Esophagus muscularis mucosa (tissue), 4 donors: ENCODE results near the gene NRP1. TPM values are rescaled to one million over a fixed set of nuclear protein-coding genes. Genes with fewer than 3 reads are reported as not detected.

Source experiments
- DNase-seq: peaks from one replicate; pipeline ENCODE4 v3.0.0-alpha.2; 2017; ENCODE audit errors: extremely low spot score
- H3K27ac ChIP-seq, 4 donors: fragments of 200-600 bp; sonication (generic); replicated peaks in 1 of 4; 1 replicate in 3 of 4; 2 replicates in 1 of 4; pipeline ENCODE4 v1.5.1; 2016 to 2019; ENCODE audit warnings: mild to moderate bottlenecking in 1 of 4
- H3K27me3 ChIP-seq, 4 donors: fragments of 200-600 bp; sonication (generic); one replicate each; pipeline versions ENCODE4 v1.5.1 to v1.6.0; 2016 to 2019
- H3K36me3 ChIP-seq, 4 donors: fragments of 200-600 bp; sonication (generic); one replicate each; pipeline ENCODE4 v1.5.1; 2016 to 2019
- H3K4me1 ChIP-seq, 4 donors: fragments of 200-600 bp; sonication (generic); one replicate each; pipeline ENCODE4 v1.5.1; 2016 to 2019
- H3K4me3 ChIP-seq, 4 donors: fragments of 200-600 bp; sonication (generic); 1 replicate in 2 of 4; 2 replicates in 2 of 4; pipeline ENCODE4 v1.5.1; 2016 to 2019; ENCODE audit warnings: mild to moderate bottlenecking in 4 of 4, moderate library complexity in 1 of 4
- H3K9me3 ChIP-seq, 4 donors: fragments of 200-600 bp; sonication (generic); 1 replicate in 3 of 4; 2 replicates in 1 of 4; pipeline ENCODE4 v1.5.1; 2016 to 2019
- CTCF ChIP-seq, 3 experiments: fragments of 200-600 bp in 2 of 3; fragments of 450-650 bp in 1 of 3; sonication (generic) in 2 of 3; IDR thresholded peaks; one replicate each; pipeline ENCODE4 v1.5.1; 2017 to 2019; ENCODE audit warnings: antibody characterized with exemption in 3 of 3, mild to moderate bottlenecking in 2 of 3, moderate library complexity in 1 of 3
- EP300 ChIP-seq: sonication (generic); formaldehyde crosslinking; IDR thresholded peaks from one replicate; pipeline ENCODE4 v1.6.1; 2017; ENCODE audit warnings: antibody characterized with exemption
- POLR2A ChIP-seq: fragments of 450-650 bp; IDR thresholded peaks from one replicate; pipeline ENCODE4 v1.6.1; 2017; ENCODE audit warnings: antibody characterized with exemption, moderate library complexity, mild to moderate bottlenecking, low read depth
- POLR2AphosphoS5 ChIP-seq, 2 donors: sonication (generic); formaldehyde crosslinking; IDR thresholded peaks; one replicate each; pipeline ENCODE4 v1.6.1; 2017; ENCODE audit warnings: antibody characterized with exemption in 2 of 2
- WGBS: methylation state at CpG from one replicate; pipeline ENCODE4 v1.1.5; 2018; 5-methylcytosine and 5-hydroxymethylcytosine counted together
- intact Hi-C: fragments of 100-400 bp; cut with DNase I; formaldehyde crosslinking; loops from one replicate; pipeline ENCODE4 v1.15.1; 2023
- total RNA-seq, 4 donors: library from RNA; depleted of rRNA; stranded (reverse); fragments of >200 nt; gene quantifications; one replicate each; pipeline versions ENCODE4 v1.1.0 to v1.2.1, GENCODE V29; 2016

Gene NRP1
- total RNA-seq, 4 donors from 2014 or later: 36.5 to 64.4 (median 54.1) TPM

- Histone ChIP-seq H3K27me3 (no peaks in the 10 kb centered on the region), H3K9me3 (peaks cover 0 to 10% (median 9%) of the 10 kb centered on the region in 4 donors), H3K4me3 (no peak overlapping the region), H3K4me1 (no peaks in the 10 kb centered on the region), H3K36me3 (no peaks in the 10 kb centered on the region), H3K27ac (no peak overlapping the region)
- TF ChIP-seq CTCF (IDR thresholded peaks at IDR 0.05) (no peak), POLR2AphosphoS5 (IDR thresholded peaks at IDR 0.05) (no peak), POLR2A (no peak)
- no peak for DNase-seq
- intact Hi-C loops: no loop called here
- WGBS: 88% methylated on average over 2 of the region's 2 CpGs
Measured at GRCh38 chr10:33370434-33370930, 36.0 kb upstream of the NRP1 start.

DNA sequence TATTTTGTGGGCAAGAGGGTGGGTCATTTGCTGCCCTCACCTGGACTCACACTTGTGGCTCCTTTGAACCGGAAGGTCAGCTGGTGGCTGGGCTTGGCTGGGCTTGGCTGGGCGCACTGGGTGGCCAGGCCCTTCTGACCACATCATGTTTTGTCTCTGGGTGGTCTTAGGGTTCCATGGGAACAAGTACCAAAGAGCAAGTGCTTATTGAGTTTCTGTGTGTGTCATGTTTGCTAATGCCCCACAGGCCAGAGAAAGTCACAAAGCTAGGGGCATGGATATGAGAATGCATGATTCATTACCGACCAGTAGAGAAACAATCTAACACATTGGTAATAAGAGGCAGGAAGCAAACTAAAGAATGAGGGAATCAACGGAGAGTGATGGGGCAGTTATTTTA is 33.6 kb upstream of the NRP1 start:
- TF ChIP-seq EP300: no peak
- no peak for TF ChIP-seq CTCF (IDR thresholded peaks at IDR 0.05)
- TF ChIP-seq POLR2AphosphoS5 (IDR thresholded peaks at IDR 0.05): no peak
- TF ChIP-seq POLR2A: no peak
- intact Hi-C loops: no loop called here

GRCh38 chr10:33365871-33366411 is 31.5 kb upstream of the NRP1 start:
- no peaks in the 10 kb centered on the region for H3K36me3 ChIP-seq
- H3K4me3 ChIP-seq: no peak overlapping the region
- H3K27me3 ChIP-seq: no peaks in the 10 kb centered on the region
- intact Hi-C loops: no loop called here
- H3K27ac ChIP-seq: no peak overlapping the region
- peaks cover 0 to 10% (median 9%) of the 10 kb centered on the region in 4 donors for H3K9me3 ChIP-seq
- H3K4me1 ChIP-seq: no peaks in the 10 kb centered on the region
- DNase-seq: no peak
- TF ChIP-seq POLR2A: no peak
- TF ChIP-seq EP300: no peak
- TF ChIP-seq CTCF (IDR thresholded peaks at IDR 0.05): no peak
- TF ChIP-seq POLR2AphosphoS5 (IDR thresholded peaks at IDR 0.05): no peak

More for the DNA sequence above, 33.6 kb upstream of the NRP1 start:
- WGBS: 93% methylated on average over 4 of the region's 4 CpGs
- Histone ChIP-seq H3K4me1 (no peaks in the 10 kb centered on the region), H3K4me3 (no peak overlapping the region), H3K36me3 (no peaks in the 10 kb centered on the region), H3K27me3 (no peaks in the 10 kb centered on the region), H3K27ac (no peak overlapping the region), H3K9me3 (peaks cover 0 to 10% (median 9%) of the 10 kb centered on the region in 4 donors)
- DNase-seq: no peak

- H3K9me3 ChIP-seq: peaks cover 0 to 10% (median 9%) of the 10 kb centered on the region in 4 donors
- no peak for DNase-seq
- intact Hi-C loops: no loop called here
- no peaks in the 10 kb centered on the region for H3K36me3 ChIP-seq
- no peak overlapping the region for H3K27ac ChIP-seq
- TF ChIP-seq POLR2A (no peak), CTCF (IDR thresholded peaks at IDR 0.05) (no peak), POLR2AphosphoS5 (IDR thresholded peaks at IDR 0.05) (no peak), EP300 (no peak)
- 85% methylated on average over 1 of the region's 1 CpG for WGBS
- no peaks in the 10 kb centered on the region for H3K4me1 ChIP-seq
- H3K4me3 ChIP-seq: no peak overlapping the region
- H3K27me3 ChIP-seq: no peaks in the 10 kb centered on the region
Measured at GRCh38 chr10:33365301-33365700, 30.8 kb upstream of the NRP1 start.

DNA sequence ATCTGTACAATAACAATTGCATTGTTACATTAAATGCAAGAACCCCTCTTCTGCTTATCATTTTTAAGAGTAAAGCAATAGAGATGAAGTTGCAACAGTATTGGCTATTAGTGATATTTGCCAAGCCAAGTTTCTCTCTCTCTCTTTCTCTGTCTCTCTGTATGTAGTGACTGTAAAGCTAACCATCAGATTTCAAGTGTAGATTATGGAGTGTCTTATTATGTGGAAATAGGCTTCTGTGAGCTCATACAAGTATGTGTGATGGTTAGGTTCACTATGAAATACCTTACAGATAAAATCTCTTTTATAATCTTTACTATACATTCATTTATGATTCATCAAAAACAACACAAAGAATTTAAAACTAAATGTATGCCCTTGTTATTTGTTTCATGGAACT is 28.6 kb upstream of the NRP1 start:
- H3K27ac ChIP-seq: no peak overlapping the region
- no peaks in the 10 kb centered on the region for H3K27me3 ChIP-seq
- TF ChIP-seq POLR2AphosphoS5 (IDR thresholded peaks at IDR 0.05) (no peak), EP300 (no peak)
- H3K4me3 ChIP-seq: no peak overlapping the region
- intact Hi-C loops: no loop called here
- no peaks in the 10 kb centered on the region for H3K4me1 ChIP-seq
- no peak for DNase-seq
- H3K36me3 ChIP-seq: no peaks in the 10 kb centered on the region
- peaks cover 0 to 10% (median 9%) of the 10 kb centered on the region in 4 donors for H3K9me3 ChIP-seq
